ENCODE data around the gene MIEF1. TPM values are rescaled to one million over a fixed set of nuclear protein-coding genes. Genes with fewer than 3 reads are reported as not detected.

Gene MIEF1
- total RNA-seq, 4 donors from 2014 or later: 19.2 to 23.6 (median 23.4) TPM

DNA sequence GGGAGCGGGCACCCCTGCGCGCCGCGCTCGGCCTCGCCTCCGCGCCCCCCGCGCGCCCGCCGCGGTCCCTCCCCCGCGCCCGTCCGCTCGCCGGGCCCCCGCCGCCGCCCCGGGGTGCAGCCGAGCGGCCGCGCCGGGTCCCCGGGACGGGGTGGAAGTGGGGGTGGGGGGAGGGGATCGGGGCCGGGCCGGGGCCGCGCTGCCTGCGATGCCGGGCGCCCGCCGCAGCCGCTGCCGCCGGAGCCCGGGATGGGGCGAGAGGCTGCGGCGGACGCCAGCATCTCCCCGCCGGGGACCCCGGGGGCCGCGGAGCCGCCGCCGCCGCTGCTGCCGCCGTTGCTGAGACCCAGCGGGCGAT lies 44.9 kb upstream of the MIEF1 start:
- no peaks in the 10 kb centered on the region for H3K9me3 ChIP-seq
- peaks cover 32% of the 10 kb centered on the region for H3K4me1 ChIP-seq
- H3K27ac ChIP-seq: peak overlapping the region; percentile 74
- 0% methylated on average over 11 of the region's 63 CpGs for WGBS
- H3K27me3 ChIP-seq: peaks cover 39% of the 10 kb centered on the region
- peak overlapping the region; percentile 68 for H3K4me3 ChIP-seq
- no peak for DNase-seq (ENCODE audit: low spot score in 2 of 2)
- no peaks in the 10 kb centered on the region for H3K36me3 ChIP-seq
- TF ChIP-seq POLR2AphosphoS5 (IDR thresholded peaks at IDR 0.05): no peak
- TF ChIP-seq, protein P1, sequence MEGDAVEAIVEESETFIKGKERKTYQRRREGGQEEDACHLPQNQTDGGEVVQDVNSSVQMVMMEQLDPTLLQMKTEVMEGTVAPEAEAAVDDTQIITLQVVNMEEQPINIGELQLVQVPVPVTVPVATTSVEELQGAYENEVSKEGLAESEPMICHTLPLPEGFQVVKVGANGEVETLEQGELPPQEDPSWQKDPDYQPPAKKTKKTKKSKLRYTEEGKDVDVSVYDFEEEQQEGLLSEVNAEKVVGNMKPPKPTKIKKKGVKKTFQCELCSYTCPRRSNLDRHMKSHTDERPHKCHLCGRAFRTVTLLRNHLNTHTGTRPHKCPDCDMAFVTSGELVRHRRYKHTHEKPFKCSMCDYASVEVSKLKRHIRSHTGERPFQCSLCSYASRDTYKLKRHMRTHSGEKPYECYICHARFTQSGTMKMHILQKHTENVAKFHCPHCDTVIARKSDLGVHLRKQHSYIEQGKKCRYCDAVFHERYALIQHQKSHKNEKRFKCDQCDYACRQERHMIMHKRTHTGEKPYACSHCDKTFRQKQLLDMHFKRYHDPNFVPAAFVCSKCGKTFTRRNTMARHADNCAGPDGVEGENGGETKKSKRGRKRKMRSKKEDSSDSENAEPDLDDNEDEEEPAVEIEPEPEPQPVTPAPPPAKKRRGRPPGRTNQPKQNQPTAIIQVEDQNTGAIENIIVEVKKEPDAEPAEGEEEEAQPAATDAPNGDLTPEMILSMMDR (IDR thresholded peaks at IDR 0.05): no peak
- TF ChIP-seq EP300 (IDR thresholded peaks at IDR 0.05): no peak
- no peak for TF ChIP-seq POLR2A (IDR thresholded peaks at IDR 0.05)

GRCh38 chr22:39457556-39458443 lies 44.3 kb upstream of the MIEF1 start:
- no CpG with 5 or more reads among the region's 83 CpGs for WGBS
- Histone ChIP-seq H3K4me1 (peaks cover 28% of the 10 kb centered on the region), H3K9me3 (no peaks in the 10 kb centered on the region), H3K4me3 (peak overlapping the region; percentile 68), H3K27me3 (peaks cover 39% of the 10 kb centered on the region), H3K27ac (peak overlapping the region; percentile 74), H3K36me3 (no peaks in the 10 kb centered on the region)
- TF ChIP-seq EP300 (IDR thresholded peaks at IDR 0.05): no peak
- no peak for DNase-seq (ENCODE audit: low spot score in 2 of 2)

DNA sequence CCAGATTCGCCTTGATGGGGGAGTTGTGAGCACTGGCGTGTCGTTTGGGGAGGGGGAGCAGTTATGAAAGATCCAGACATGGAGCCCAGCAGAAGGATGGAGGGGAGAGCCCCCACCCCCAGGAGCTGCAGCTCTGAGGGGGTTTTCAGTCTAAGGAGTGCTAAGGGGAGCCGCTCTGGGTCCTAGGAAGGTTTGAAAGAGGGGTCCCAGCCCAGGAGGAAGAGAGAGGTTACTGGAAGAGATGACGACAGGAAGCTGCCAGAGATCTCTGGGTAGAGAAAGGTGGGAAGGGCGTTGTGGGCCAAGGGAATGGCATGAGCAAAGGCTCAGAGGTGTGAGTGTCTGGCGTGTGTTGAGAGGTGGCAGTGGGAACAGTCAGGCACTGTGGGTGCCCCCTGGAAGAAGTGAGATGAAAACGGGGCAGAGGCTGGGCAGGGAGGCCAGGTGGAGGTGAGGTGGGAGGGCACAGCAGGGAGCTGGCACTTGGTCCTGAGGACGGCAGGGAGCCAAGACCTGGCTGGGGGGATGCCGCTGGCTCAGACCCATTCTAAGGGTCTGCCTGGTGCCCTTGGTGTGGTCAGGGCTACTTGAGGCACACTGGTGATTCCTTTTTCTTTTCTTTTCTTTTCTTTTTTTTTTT lies 43.5 kb upstream of the MIEF1 start:
- Histone ChIP-seq H3K27me3 (peaks cover 39% of the 10 kb centered on the region), H3K27ac (no peak overlapping the region), H3K36me3 (no peaks in the 10 kb centered on the region), H3K4me1 (peaks cover 33% of the 10 kb centered on the region), H3K4me3 (peak overlapping the region; percentile 68), H3K9me3 (no peaks in the 10 kb centered on the region)
- whole genome bisulfite sequencing: 58% methylated on average over 10 of the region's 10 CpGs
- TF ChIP-seq EP300 (IDR thresholded peaks at IDR 0.05) (no peak), POLR2AphosphoS5 (IDR thresholded peaks at IDR 0.05) (no peak), POLR2A (IDR thresholded peaks at IDR 0.05) (no peak)
- TF ChIP-seq, protein P1 (IDR thresholded peaks at IDR 0.05): no peak
- no peak for DNase-seq (ENCODE audit: low spot score in 2 of 2)

- 68% methylated on average over 11 of the region's 11 CpGs for WGBS
- H3K27me3 ChIP-seq: peaks cover 39% of the 10 kb centered on the region
- DNase-seq (ENCODE audit: low spot score in 2 of 2): no peak
- no peak overlapping the region for H3K4me3 ChIP-seq
- H3K27ac ChIP-seq: no peak overlapping the region
- H3K4me1 ChIP-seq: peaks cover 35% of the 10 kb centered on the region
- TF ChIP-seq EP300 (IDR thresholded peaks at IDR 0.05) (no peak), POLR2A (IDR thresholded peaks at IDR 0.05) (no peak), POLR2AphosphoS5 (IDR thresholded peaks at IDR 0.05) (no peak)
- TF ChIP-seq, protein P1 (IDR thresholded peaks at IDR 0.05): no peak
- H3K9me3 ChIP-seq: no peaks in the 10 kb centered on the region
- no peaks in the 10 kb centered on the region for H3K36me3 ChIP-seq
Measured at GRCh38 chr22:39459681-39460080, 42.4 kb upstream of the MIEF1 start.

DNA sequence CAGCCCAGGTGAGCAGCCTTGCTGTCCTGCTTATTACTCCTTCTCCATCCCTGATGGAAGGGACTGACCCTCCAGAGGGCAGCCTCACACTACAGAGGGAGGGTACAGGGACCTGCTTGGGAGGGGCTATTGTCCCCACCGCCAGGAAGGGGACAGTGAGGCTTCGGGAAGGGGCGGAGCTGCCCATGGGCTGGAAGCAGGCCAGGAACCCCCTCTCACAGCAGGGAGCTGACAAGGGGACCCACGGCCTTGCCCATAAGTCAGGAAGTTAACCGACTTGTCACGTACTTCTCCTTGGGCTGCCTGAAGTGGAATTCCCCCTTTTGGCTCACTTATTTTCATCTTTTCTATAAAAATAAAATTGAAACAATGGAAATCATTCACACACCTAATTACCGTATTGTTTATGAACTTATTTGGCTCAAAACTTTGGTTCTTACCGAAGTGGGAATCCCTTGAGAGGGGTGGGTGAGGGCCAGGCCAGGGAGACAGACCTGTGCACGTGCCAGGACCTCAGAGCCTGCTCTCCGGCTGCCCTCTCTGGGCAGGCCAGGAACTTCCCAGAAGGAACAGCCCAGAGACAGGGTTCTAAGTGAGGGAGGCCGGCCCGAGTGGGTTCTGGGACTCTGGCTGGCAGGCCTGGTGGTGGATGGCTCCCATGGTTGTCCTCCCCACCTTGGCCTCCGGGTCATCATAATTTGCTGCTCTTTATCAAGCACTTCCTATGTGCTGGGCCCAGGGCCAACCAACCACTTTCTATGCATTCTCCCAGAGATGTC lies 39.5 kb upstream of the MIEF1 start:
- no peak for DNase-seq (ENCODE audit: low spot score in 2 of 2)
- Histone ChIP-seq H3K36me3 (no peaks in the 10 kb centered on the region), H3K27me3 (peaks cover 21% of the 10 kb centered on the region), H3K9me3 (no peaks in the 10 kb centered on the region), H3K4me3 (no peak overlapping the region), H3K4me1 (peaks cover 25% of the 10 kb centered on the region), H3K27ac (peak overlapping the region; percentile 64)
- TF ChIP-seq POLR2A (IDR thresholded peaks at IDR 0.05) (no peak), POLR2AphosphoS5 (IDR thresholded peaks at IDR 0.05) (no peak), EP300 (IDR thresholded peaks at IDR 0.05) (no peak)
- TF ChIP-seq, protein P1 (IDR thresholded peaks at IDR 0.05): no peak
- WGBS: 54% methylated on average over 13 of the region's 13 CpGs

Measured in suprapubic skin (tissue), 4 donors.